Endometrium (tissue), 2 donors: ENCODE data around the gene PAPPA.

Experiments used
- FAIRE-seq: peaks from 2 replicates; lab custom pipeline; 2012; peaks lifted over from hg19 to GRCh38; lab: Jason Lieb, UNC
- donor health status: control.
- donor health status: control.

PAPPA gene

DNA sequence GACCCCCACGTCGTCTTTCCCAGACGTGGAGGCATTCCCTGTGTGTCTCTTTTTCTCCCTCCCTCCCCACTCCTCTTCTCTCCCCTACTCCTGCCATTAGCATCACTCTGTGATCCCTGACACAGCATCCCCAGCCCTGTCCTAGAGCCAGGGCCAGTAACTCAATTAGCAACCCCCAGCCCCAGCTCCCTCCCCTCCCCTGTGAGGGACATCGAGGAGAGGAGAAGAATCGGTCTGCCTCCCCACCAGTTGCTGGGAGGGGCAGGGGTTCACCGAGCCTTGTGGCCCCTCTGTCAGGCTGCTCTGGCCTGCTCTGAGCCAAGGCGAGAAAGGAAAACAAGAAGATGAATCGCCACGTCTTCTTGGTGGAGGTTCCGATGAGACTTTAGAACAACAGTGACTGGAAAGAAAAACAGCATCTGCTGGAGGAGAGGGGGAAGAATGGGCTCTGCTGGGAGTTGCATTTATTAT is 123.1 kb downstream of the PAPPA start:
- FAIRE-seq = no peak

DNA sequence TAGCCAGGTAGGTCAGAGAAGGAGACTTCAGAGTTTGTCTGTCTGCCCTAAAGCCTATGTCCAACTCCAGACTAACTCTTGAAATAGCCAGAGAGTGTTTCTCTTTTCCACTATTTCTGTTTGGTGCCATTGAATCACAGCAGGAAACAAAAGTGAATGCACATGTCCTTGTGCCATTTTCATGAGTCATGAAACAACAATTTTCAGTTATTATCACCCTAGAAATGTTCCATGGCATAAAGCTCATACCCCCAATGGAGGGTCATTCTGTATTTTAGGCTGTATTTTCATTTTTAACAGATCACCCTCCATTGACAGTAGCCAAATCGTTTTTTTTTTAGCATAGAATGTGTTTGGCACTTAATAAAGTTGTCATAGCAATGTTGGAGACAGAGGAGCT is 124.7 kb downstream of the PAPPA start:
- no peak for FAIRE-seq

DNA sequence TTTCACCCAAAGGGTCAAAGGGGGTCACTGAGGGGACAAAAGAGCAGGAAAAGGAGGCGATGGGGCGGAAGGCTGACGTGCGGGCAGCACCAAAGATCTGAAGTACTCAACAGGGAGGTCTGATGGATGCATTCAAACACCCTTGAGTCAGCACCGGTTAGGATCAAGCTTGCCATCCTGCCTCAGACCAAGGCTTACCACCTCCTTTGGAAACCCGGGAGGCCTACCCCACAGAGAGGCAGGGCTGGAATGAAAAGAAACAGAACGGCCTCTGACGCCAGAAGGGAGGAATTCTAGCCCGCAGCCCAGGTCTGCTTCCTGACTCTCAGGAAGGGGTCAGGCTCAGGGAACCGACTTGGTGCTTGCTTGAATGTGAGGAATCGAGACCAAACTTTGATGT is 125.6 kb downstream of the PAPPA start:
- FAIRE-seq = no peak

GRCh38 chr9:116280529-116280928 is 126.9 kb downstream of the PAPPA start:
- no peak for FAIRE-seq

DNA sequence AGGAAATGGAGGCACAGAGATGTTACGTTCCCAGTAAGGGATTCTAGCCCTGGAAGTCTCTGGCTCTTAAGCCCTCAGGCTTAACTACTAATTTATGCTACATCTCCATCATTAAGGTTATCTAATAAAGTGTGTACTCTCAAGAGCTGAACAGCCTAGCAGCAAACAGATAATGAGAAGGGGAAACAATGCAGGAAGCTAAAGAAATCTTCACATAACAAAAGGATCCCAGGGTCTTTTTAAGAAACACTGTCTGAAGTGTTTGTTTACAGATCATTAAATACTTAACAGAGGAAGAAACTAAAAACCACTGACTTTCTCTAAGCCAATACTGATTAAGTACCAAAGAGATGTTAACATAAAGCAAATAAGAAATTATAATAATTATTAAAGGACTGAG is 129.0 kb downstream of the PAPPA start:
- no peak for FAIRE-seq

DNA sequence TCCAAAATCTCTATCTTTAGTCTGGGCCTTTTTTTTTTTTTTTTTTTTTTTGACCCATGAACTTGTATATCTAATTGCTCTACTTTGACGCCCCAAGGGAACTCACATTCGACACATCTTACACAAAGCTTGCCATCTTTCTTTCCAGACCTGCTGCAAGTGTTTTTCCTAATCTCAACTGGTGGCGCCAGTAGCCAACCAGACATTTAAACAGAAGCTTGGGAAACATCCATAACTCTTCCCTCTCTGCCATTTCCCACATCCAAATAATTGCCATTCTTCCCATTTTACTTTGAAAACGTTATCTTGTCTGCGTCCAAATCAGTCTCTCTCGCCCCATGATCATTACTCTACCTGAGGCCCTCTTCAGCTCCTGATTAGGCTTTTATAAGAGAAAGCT is 130.9 kb downstream of the PAPPA start:
- FAIRE-seq = no peak

- no peak for FAIRE-seq
These were observed 131.7 kb downstream of the PAPPA start for GRCh38 chr9:116285320-116285719.

DNA sequence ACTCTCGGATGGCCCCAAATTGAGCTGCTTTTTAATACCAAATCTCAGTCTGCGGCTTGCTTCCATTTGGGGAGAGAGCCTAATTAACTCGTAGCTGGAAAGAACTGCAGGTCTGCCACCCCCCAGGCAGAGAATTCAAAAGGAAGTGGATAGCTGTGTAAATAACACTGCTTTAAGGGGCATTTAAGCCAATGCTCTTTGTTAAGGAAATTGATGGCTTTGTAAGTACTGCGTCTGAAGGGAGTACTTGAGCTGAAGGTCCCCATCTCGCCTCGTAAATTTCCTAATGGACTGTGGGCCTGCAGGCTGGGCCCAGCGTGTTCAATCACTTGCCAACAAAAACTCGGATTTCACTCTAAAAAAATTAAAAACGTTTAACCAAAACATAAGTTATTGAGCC is 132.7 kb downstream of the PAPPA start:
- FAIRE-seq = peak; percentile 48

- no peak for FAIRE-seq
These were observed 134.1 kb downstream of the PAPPA start for GRCh38 chr9:116287721-116288120.

DNA sequence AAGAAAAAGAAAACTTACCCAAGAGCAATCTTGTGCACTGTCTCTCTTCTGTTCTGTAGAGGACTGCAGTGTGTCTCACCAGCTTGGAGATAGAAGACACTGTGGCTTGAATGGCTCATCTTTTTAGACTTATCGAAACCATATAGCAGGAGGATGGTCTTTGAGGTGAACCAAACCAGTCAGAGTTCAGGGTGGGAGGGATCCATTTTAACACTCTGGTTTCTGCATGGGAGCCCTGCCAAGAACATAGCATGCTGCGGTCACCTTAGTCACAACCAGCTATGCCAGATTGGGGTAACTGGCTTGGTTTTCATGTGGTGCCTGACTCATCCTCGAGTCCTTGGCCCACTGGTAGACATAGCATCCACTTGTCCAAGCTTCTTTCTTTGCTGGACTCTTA is 135.1 kb downstream of the PAPPA start:
- FAIRE-seq = no peak

DNA sequence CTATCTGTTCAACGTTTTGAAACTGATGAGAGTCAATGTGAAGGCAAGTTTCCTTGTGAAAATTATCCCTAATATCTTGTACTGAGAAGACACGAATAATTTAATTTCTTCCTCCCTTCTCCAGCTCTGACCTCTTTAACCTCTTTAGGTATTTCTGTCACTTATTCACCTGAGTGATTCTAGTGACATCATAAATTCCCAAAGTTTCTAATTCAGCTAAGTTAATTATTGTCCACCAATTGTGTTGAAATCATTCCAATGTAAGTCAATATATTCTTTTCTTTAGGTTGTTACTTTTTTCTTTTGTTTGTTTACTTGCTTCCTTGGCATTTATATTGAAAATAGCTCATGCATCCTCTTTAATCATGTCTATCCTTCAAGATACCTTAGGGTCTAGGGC is 143.8 kb downstream of the PAPPA start:
- no peak for FAIRE-seq

- no peak for FAIRE-seq
These were observed 144.7 kb downstream of the PAPPA start for GRCh38 chr9:116298249-116298648.

DNA sequence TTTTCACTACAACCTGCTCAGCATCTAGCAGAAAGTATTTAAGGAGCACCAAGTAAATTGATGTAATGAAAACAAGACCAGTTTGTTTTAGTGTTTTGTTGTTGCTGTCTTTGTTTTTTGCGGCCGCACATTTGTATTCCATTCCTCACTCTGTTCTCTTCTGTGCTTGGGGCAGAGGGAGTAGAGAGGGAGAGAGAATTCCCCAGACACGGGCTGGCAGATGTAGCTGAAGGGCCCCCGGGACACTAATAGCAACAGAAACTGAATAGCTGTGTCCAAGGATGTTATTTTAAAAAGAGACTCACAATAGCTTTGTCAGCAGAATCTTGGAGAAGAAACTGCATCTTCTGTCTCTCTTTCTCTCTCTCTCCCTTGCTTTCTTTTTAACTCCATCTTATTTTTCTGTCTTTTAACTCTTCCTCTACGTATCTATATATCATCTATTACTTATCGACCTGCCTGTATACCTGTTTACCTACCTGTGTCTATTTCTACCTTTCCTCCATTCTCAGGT is 145.3 kb downstream of the PAPPA start:
- FAIRE-seq = no peak

DNA sequence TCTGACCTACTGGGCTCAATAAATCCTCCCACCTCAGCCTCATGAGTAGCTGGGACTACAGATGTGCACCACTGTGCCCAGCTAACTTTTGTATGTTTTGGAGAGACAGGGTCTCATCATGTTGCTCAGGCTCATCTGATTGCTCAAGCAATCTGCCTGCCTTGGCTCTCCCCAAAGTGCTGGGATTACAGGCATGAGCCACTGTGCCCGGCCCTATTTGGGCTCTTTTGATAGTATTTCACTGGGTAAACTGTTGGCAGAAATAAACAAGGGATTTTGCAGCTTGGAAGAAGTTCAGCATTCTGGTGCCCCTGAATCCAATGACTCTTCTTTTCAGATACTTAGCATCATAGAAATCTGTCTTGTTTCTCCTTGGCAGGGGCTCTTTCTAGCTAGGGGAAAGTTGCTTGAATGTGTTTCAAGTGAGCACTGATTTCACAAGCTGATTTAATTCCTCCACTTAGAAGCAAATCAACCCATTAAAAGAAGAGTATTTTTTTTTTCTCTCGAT is 146.8 kb downstream of the PAPPA start:
- FAIRE-seq = no peak

DNA sequence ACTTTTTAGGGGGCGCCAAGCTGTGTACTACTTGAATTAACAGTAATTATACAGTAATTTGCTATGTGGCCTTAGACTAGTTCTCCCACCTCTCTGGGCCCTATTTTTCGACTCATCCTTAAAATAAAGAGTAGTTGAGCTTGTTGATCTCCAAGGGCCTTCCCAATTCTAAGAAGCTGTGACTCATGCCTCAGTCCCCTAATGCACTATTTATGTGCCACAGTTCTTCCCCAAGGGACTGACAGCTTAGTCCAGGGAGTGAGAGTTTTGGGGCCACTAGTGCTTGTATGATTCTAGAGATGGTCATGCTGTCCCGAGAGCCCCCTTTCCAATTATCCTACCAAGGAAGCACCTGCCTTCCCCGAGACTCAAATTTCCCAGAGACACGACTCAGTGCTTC is 149.7 kb downstream of the PAPPA start:
- FAIRE-seq = no peak

- FAIRE-seq = no peak
These were observed 150.4 kb downstream of the PAPPA start for GRCh38 chr9:116303886-116304538.

- no peak for FAIRE-seq
These were observed 151.2 kb downstream of the PAPPA start for GRCh38 chr9:116304761-116305160.

GRCh38 chr9:116308076-116308475 is 154.5 kb downstream of the PAPPA start:
- no peak for FAIRE-seq

GRCh38 chr9:116309900-116310611 is 156.5 kb downstream of the PAPPA start:
- FAIRE-seq = no peak

DNA sequence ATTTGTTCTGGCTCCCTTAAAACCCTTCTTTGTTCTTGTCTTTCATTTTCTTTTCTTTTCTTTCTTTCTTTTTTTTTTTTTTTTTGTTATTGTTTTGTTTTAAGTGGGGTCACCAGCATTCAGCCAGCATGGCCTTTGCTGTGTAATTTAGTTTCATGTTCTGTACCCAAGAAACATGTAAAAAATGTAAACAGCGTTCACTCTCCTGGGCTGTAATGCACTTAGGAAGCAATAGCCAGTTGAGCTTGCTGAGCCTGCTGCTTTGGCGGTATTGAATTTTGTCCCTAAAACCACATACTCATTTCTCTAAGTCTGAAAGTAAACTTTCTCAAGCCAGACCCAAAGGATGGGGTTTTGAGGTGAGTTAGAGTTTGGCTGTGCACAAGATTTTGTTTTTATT is 158.6 kb downstream of the PAPPA start:
- FAIRE-seq = peak; percentile 97

- FAIRE-seq = no peak
These were observed 160.0 kb downstream of the PAPPA start for GRCh38 chr9:116313638-116314037.

DNA sequence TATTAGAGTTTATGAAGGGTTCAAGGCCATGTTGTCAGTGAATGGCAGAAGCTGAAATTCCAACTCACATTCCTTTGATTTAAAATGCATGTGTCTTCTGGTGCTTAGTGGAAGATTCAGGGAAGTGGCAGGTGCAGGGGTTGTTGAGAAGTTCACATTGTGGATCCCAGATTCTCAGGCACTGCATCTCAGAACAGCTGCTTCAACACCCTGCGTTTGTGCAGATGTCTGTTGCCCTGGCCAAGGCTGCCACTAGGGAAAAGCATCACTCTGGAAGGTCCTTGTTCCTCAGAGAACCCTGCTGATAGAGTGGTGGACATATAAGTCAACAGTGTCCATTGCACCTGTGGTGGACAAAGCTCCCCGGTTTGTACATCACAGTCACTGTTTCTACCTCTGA is 162.7 kb downstream of the PAPPA start:
- FAIRE-seq = no peak

GRCh38 chr9:116317503-116317902 is 163.9 kb downstream of the PAPPA start:
- no peak for FAIRE-seq
